Left ventricle myocardium inferior (tissue), 1 donor: ENCODE results near the gene TCHHL1. TPM values are rescaled to one million over a fixed set of nuclear protein-coding genes. Genes with fewer than 3 reads are reported as not detected.
A peak's percentile ranks its signal among the peaks of the same experiment; 100 is the strongest.

Experiments used
- DNase-seq: peaks from one replicate; pipeline ENCODE4 v3.0.0-alpha.2; 2020
- H3K27ac ChIP-seq: fragments of 200-600 bp; replicated peaks from 2 replicates; pipeline ENCODE4 v1.8.0; 2021
- H3K27me3 ChIP-seq: fragments of 200-600 bp; 2 replicates; pipeline ENCODE4 v1.8.0; 2021; ENCODE audit warnings: low read depth
- H3K36me3 ChIP-seq: fragments of 200-600 bp; 2 replicates; pipeline ENCODE4 v1.8.0; 2021
- H3K4me1 ChIP-seq: fragments of 200-600 bp; 2 replicates; pipeline ENCODE4 v1.8.0; 2021
- H3K4me3 ChIP-seq: fragments of 200-600 bp; 2 replicates; pipeline ENCODE4 v1.8.0; 2021; ENCODE audit warnings: mild to moderate bottlenecking, moderate library complexity
- H3K9me3 ChIP-seq: fragments of 200-600 bp; replicated peaks from 2 replicates; pipeline ENCODE4 v1.8.0; 2021
- intact Hi-C: fragments of 100-400 bp; cut with micrococcal nuclease; formaldehyde crosslinking; loops from one replicate; pipeline ENCODE4 v1.11.0; 2022
- total RNA-seq: library from RNA; stranded (reverse); fragmentation: NEBNext Ultra II Directional; extraction: Animal tissue kit (Norgen Biotek cat#: 25700); gene quantifications from one replicate; pipeline ENCODE4 v1.2.1, GENCODE V29; 2021
- TF ChIP-seq, protein P1 (sequence below): fragments of 200-600 bp; IDR thresholded peaks from 2 replicates; pipeline ENCODE4 v1.8.0; 2021; ENCODE audit warnings: antibody characterized with exemption, mild to moderate bottlenecking, borderline replicate concordance
- donor health status: DM: no; HTN: yes; CAD: no; lungs with severe emphysema.

Gene TCHHL1
- total RNA-seq, 1 donor from 2014 or later: not detected

DNA sequence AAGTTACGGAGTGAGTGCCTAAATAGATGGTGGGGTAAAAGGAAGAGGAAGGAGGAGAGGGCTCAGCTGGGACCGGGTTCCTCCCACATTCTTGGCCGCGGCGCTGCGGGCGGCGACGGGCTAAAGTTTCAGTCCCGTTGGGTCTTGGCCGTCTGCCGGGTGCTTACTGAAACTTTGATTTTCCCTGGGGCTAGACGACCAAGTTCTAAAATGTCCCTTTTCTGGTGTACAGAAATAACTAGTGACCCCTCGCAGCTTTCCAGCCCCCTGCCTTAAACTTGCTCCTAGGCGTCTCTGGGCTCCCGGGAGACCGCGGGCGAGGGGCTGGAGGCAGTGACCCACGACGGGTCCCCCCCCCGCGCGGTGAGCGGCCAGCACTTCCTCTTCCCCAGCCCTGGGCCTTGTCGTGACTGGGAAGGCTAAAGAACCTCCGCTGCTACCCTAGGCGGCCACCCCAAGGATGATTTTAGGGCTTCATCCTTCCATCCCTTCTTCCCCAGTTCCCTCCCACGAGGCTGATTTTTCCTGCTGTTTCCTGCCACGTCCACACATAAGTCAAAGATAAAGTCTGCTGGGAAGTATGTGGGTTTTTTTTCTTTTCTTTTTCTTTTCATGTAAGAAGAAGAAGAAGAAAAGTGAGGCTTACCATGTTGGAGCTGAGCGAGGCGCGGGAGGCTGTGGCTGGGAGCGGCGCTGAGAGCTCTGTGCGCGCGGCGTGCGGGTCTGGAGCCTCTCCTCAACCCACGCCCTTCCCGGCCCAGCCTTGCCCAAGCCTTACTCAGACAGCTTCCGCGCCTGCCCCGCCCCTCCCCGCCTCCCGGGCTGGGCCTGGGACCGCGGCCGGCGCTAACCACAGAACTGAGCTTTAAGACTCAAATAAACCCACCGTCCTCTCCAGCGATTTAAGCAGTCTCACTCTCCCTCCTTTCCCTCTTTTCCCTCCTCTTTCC, 52.3 kb downstream of the TCHHL1 start, which contains the start of gene S100A11:
Gene S100A11 (minus strand): TSS at position 738 of the 950 bp plus-strand sequence. CDS start 89 bp downstream, at position 649.
- Histone ChIP-seq H3K27ac (peak within 1 kb of the TSS; percentile 97), H3K36me3 (peaks cover 23% of the 10 kb centered on the region), H3K4me3 (peak within 1 kb of the TSS; percentile 82), H3K9me3 (no peaks in the 10 kb centered on the region), H3K4me1 (peaks cover 46% of the 10 kb centered on the region), H3K27me3 (no peaks in the 10 kb centered on the region)
- TF ChIP-seq, protein P1, sequence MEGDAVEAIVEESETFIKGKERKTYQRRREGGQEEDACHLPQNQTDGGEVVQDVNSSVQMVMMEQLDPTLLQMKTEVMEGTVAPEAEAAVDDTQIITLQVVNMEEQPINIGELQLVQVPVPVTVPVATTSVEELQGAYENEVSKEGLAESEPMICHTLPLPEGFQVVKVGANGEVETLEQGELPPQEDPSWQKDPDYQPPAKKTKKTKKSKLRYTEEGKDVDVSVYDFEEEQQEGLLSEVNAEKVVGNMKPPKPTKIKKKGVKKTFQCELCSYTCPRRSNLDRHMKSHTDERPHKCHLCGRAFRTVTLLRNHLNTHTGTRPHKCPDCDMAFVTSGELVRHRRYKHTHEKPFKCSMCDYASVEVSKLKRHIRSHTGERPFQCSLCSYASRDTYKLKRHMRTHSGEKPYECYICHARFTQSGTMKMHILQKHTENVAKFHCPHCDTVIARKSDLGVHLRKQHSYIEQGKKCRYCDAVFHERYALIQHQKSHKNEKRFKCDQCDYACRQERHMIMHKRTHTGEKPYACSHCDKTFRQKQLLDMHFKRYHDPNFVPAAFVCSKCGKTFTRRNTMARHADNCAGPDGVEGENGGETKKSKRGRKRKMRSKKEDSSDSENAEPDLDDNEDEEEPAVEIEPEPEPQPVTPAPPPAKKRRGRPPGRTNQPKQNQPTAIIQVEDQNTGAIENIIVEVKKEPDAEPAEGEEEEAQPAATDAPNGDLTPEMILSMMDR: no peak
- intact Hi-C loops: no loop called here
- DNase-seq: peak; percentile 94

DNA sequence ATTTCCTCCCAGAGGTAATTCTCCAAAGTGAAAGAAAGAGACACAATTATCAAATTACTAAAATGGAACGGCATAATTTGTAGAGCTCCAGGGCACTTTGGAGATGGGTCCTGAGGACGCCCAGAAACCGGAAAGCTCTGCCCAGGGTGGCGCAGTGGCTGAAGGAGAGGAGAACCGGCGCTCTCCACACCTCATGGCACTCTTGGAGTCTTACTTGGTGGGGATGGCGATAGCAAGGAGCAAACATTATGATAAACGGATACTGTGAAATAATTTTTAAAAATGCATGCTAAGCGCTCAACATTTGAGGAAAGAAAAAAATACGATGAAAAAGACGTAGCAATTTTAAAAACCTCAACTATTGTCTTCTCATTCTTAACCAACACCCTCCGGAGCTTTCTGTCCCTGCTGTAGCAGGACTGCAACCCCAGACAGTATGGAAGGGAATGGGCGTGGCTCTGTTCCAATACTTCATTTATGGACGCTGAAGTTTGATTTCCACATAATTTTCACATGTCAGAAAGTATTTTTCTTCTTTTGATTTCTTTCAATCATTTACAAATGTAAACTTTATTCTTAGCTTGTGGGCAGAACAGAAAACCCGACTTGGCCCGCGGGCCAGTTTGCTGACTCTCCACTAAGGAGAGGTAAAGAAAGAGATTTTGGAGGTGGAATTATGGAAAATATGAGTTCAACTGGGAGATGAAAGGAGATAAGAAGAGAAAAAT, 53.2 kb downstream of the TCHHL1 start:
- Histone ChIP-seq H3K9me3 (no peaks in the 10 kb centered on the region), H3K4me1 (peaks cover 46% of the 10 kb centered on the region), H3K4me3 (peak overlapping the region; percentile 82), H3K27me3 (no peaks in the 10 kb centered on the region), H3K27ac (peak overlapping the region; percentile 97), H3K36me3 (peaks cover 31% of the 10 kb centered on the region)
- TF ChIP-seq, protein P1: no peak
- no peak for DNase-seq
- intact Hi-C loops: no loop called here

DNA sequence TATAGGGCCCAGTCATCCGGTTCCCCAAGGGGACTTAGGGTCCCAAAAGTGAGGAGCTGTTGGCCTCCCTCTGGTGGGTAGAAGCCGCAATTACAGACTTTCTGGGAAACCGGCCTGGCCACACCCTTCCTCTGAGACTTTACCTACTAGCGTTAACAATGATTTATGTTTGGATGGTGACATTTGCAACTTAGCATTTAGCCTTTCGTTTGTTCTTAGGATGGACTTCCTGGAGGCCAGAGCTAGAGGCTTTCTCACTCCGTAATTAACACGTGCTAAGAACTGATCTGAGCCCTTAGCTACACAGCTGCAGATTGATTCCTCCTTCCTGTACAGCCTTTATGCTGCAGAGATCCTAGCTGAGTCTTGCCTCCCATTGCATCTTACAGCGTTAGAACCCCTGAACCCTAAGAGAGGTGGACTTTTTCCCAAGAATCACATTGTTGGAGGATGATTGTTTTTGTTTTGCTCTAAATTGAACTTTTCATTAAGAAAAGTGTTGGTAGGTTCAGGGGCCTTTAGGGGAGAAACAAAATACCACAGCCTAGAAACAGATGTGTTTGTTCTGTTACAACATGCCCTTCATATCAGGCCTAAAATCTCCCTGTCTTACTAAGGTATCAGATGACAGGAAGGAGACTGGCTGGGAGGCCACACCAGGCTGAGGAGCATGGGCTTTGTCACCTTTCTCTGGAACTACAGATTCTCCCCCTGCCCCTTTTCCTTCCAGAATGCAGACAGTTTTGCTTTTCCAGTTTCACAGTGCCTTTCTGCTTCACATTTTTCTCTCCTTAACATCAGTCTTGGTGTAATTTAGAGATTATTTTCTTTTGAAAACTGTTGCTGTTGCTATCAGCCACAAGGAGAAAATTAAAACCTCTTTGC, 54.0 kb downstream of the TCHHL1 start:
- Histone ChIP-seq H3K9me3 (no peaks in the 10 kb centered on the region), H3K4me1 (peaks cover 46% of the 10 kb centered on the region), H3K27ac (peak overlapping the region; percentile 97), H3K27me3 (no peaks in the 10 kb centered on the region), H3K4me3 (peak overlapping the region; percentile 82), H3K36me3 (peaks cover 34% of the 10 kb centered on the region)
- intact Hi-C loops: no loop called here
- TF ChIP-seq, protein P1: peak; percentile 74
- DNase-seq: no peak

DNA sequence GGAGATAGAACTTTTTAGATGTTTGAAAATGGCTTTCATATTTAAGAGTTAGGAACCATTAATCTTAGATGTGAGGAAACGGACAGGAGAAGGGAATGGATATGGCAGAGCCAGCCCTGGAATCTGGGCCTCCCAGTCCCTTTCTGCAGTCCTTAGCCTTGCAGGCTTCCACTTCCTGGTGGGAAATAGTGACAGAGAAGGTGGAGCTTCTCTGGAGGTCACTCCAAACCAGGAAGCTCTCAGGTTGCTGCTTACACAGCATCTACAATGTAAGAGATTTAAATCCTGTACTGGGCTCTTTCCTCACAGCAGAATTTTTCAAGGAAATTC, 54.6 kb downstream of the TCHHL1 start:
- H3K9me3 ChIP-seq: no peaks in the 10 kb centered on the region

More for the DNA sequence above, 54.6 kb downstream of the TCHHL1 start:
- Histone ChIP-seq H3K27ac (peak overlapping the region; percentile 97), H3K4me3 (peak overlapping the region; percentile 82), H3K27me3 (no peaks in the 10 kb centered on the region), H3K36me3 (peaks cover 34% of the 10 kb centered on the region), H3K4me1 (peaks cover 46% of the 10 kb centered on the region)
- DNase-seq: no peak
- TF ChIP-seq, protein P1: no peak
- intact Hi-C loops: no loop called here

Other genes with a start within 250 kb of the TCHHL1 start
- gene C2CD4D, start 249.2 kb downstream of the TCHHL1 start, total RNA-seq: not detected
- gene THEM5, start 235.4 kb downstream of the TCHHL1 start, total RNA-seq: not detected
- 15.8 TPM for gene THEM4, start 179.6 kb downstream of the TCHHL1 start, total RNA-seq
- gene S100A10, start 95.2 kb downstream of the TCHHL1 start, total RNA-seq: 186 TPM
- 66.9 TPM for gene S100A11, start 52.1 kb downstream of the TCHHL1 start, total RNA-seq
- not detected for gene TCHH, start 26.4 kb upstream of the TCHHL1 start, total RNA-seq
- not detected for gene RPTN, start 70.2 kb upstream of the TCHHL1 start, total RNA-seq
- not detected for gene HRNR, start 135.1 kb upstream of the TCHHL1 start, total RNA-seq
- not detected for gene FLG, start 236.2 kb upstream of the TCHHL1 start, total RNA-seq